ENCODE results near the gene TRDN.

TRDN gene

DNA sequence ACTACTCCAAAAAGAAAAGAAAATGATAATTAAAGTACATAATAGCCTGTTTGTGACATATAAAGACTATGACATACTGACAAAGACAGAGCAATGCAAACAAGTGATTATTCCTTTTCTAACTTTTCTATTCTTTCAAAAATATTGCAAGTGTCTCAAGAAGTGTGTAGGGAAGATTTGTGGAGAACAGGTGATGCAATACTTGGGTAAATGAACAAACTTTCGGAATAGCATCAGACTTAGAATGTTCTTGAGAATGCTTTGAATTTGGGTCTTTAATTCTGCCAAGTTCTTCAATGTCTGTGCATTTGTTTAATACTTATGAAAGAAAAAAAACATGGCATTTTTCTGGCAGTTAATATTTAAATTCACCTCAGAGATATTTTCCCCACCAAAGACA lies 40.0 kb upstream of the TRDN start:
- H3K4me3 ChIP-seq (ENCODE audit: low read depth, low read length, poor library complexity, severe bottlenecking) = no peak overlapping the region
- no peaks in the 10 kb centered on the region for H3K27me3 ChIP-seq (ENCODE audit: insufficient read depth, low read length)
- no peaks in the 10 kb centered on the region for H3K9me2 ChIP-seq (ENCODE audit: low read depth, low read length)
- H3F3A ChIP-seq (ENCODE audit: insufficient read depth, low read length) = no peaks in the 10 kb centered on the region
- H3K4me1 ChIP-seq (ENCODE audit: insufficient read depth, low read length, severe bottlenecking) = no peaks in the 10 kb centered on the region
- no peak overlapping the region for H3K4me2 ChIP-seq (ENCODE audit: low read length)
- no peaks in the 10 kb centered on the region for H3K36me3 ChIP-seq (ENCODE audit: insufficient read depth, low read length)
- TF ChIP-seq CTCF (IDR thresholded peaks at IDR 0.05; ENCODE audit: low read length) (no peak), EZH2 (IDR thresholded peaks at IDR 0.05; ENCODE audit: borderline replicate concordance, low read length) (no peak)
- no peaks in the 10 kb centered on the region for H4K20me1 ChIP-seq (ENCODE audit: insufficient read depth, low read length)
- no peak overlapping the region for H2AFZ ChIP-seq (ENCODE audit: low read length)
- no peak overlapping the region for H3K27ac ChIP-seq (ENCODE audit: low read depth, low read length, poor library complexity, severe bottlenecking)
- H3K9me3 ChIP-seq (ENCODE audit: low read length) = no peaks in the 10 kb centered on the region
- no peak overlapping the region for H3K9ac ChIP-seq (ENCODE audit: low read length)
- no peaks in the 10 kb centered on the region for H3K79me2 ChIP-seq (ENCODE audit: insufficient read depth, low read length)

DNA sequence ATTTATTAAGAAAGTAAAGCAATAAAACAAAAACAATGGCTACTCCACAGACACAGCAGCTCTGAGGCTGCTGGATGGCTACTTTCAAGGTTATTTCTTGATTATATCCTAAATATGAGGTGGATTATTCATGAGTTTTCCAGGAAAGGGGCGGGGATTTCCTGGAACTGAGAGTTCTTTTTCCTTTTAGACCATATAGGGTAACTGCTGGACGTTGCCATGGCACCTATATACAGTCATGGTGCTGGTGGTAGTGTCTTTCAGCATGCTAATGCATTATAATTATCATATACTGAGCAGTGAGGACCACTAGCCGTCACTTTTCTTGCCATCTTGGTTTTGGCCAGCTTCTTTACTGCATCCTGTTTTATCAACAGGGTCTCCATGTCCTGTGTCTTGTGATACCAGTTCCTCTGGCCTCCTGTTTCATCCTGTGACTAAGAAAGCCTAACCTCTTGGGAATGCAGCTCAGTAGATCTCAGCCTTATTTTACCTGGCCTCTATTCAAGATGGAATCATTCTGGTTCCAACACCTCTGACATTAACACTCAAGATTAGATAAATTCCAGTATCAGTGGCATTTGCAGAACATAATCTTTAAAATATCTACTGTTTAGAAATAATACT lies 32.3 kb upstream of the TRDN start:
- Histone ChIP-seq H3K79me2 (ENCODE audit: insufficient read depth, low read length) (no peaks in the 10 kb centered on the region), H3K4me3 (ENCODE audit: low read depth, low read length, poor library complexity, severe bottlenecking) (no peak overlapping the region)

GRCh38 chr6:123668063-123668462 lies 31.3 kb upstream of the TRDN start:
- Histone ChIP-seq H3K36me3 (ENCODE audit: insufficient read depth, low read length) (no peaks in the 10 kb centered on the region), H3K4me3 (ENCODE audit: low read depth, low read length, poor library complexity, severe bottlenecking) (no peak overlapping the region), H3K4me2 (ENCODE audit: low read length) (no peak overlapping the region), H3K9ac (ENCODE audit: low read length) (no peak overlapping the region), H3K27ac (ENCODE audit: low read depth, low read length, poor library complexity, severe bottlenecking) (no peak overlapping the region), H3K79me2 (ENCODE audit: insufficient read depth, low read length) (no peaks in the 10 kb centered on the region), H4K20me1 (ENCODE audit: insufficient read depth, low read length) (no peaks in the 10 kb centered on the region), H3K4me1 (ENCODE audit: insufficient read depth, low read length, severe bottlenecking) (no peaks in the 10 kb centered on the region), H3K27me3 (ENCODE audit: insufficient read depth, low read length) (no peaks in the 10 kb centered on the region), H2AFZ (ENCODE audit: low read length) (no peak overlapping the region), H3K9me2 (ENCODE audit: low read depth, low read length) (no peaks in the 10 kb centered on the region), H3F3A (ENCODE audit: insufficient read depth, low read length) (no peaks in the 10 kb centered on the region), H3K9me3 (ENCODE audit: low read length) (no peaks in the 10 kb centered on the region)
- TF ChIP-seq EZH2 (IDR thresholded peaks at IDR 0.05; ENCODE audit: borderline replicate concordance, low read length) (no peak), CTCF (IDR thresholded peaks at IDR 0.05; ENCODE audit: low read length) (no peak)

More for the DNA sequence above, 32.3 kb upstream of the TRDN start:
- Histone ChIP-seq H3K4me1 (ENCODE audit: insufficient read depth, low read length, severe bottlenecking) (no peaks in the 10 kb centered on the region), H3K36me3 (ENCODE audit: insufficient read depth, low read length) (no peaks in the 10 kb centered on the region), H3F3A (ENCODE audit: insufficient read depth, low read length) (no peaks in the 10 kb centered on the region), H4K20me1 (ENCODE audit: insufficient read depth, low read length) (no peaks in the 10 kb centered on the region), H3K27me3 (ENCODE audit: insufficient read depth, low read length) (no peaks in the 10 kb centered on the region), H3K4me2 (ENCODE audit: low read length) (no peak overlapping the region), H2AFZ (ENCODE audit: low read length) (no peak overlapping the region), H3K9me2 (ENCODE audit: low read depth, low read length) (no peaks in the 10 kb centered on the region), H3K9ac (ENCODE audit: low read length) (no peak overlapping the region), H3K9me3 (ENCODE audit: low read length) (no peaks in the 10 kb centered on the region), H3K27ac (ENCODE audit: low read depth, low read length, poor library complexity, severe bottlenecking) (no peak overlapping the region)
- TF ChIP-seq CTCF (IDR thresholded peaks at IDR 0.05; ENCODE audit: low read length) = no peak
- no peak for TF ChIP-seq EZH2 (IDR thresholded peaks at IDR 0.05; ENCODE audit: borderline replicate concordance, low read length)
